Urinary bladder (tissue), 4 donors: ENCODE results near the gene CACNA2D3. TPM values are rescaled to one million over a fixed set of nuclear protein-coding genes. Genes with fewer than 3 reads are reported as not detected.

Source experiments
- DNase-seq: peaks from one replicate; pipeline ENCODE4 v3.0.0-alpha.2; 2015; ENCODE audit errors: extremely low spot score
- H3K27ac ChIP-seq: one replicate; pipeline ENCODE4 v1.5.1; 2013; ENCODE audit warnings: low read depth, mild to moderate bottlenecking, moderate library complexity
- H3K36me3 ChIP-seq: one replicate; pipeline ENCODE4 v1.6.1; 2013; ENCODE audit warnings: mild to moderate bottlenecking, moderate library complexity; ENCODE audit not compliant: insufficient read depth
- H3K4me1 ChIP-seq: one replicate; pipeline ENCODE4 v1.6.1; 2013; ENCODE audit warnings: mild to moderate bottlenecking, moderate library complexity; ENCODE audit not compliant: insufficient read depth
- H3K4me3 ChIP-seq: one replicate; pipeline ENCODE4 v1.5.1; 2013; ENCODE audit warnings: low read depth, low read length
- WGBS: extraction: QIAGEN DNeasy Blood & Tissue Kit; methylation state at CpG from one replicate; pipeline ENCODE4 v1.1.7; 2013; 5-methylcytosine and 5-hydroxymethylcytosine counted together
- polyA plus RNA-seq: library from polyadenylated mRNA; stranded (reverse); fragments of 200-250 nt; gene quantifications from one replicate; pipeline ENCODE4 v1.2.3, GENCODE V29; 2013
- total RNA-seq: library from RNA; depleted of rRNA; stranded (reverse); fragments of >200 nt; gene quantifications from one replicate; pipeline ENCODE4 v1.2.3, GENCODE V29; 2014
- donor health status: healthy with polysubstance abuse.
- donor health status: healthy.

The CACNA2D3 gene
- total and polyA plus RNA-seq, 2 donors: 0.57 to 1.7 TPM

DNA sequence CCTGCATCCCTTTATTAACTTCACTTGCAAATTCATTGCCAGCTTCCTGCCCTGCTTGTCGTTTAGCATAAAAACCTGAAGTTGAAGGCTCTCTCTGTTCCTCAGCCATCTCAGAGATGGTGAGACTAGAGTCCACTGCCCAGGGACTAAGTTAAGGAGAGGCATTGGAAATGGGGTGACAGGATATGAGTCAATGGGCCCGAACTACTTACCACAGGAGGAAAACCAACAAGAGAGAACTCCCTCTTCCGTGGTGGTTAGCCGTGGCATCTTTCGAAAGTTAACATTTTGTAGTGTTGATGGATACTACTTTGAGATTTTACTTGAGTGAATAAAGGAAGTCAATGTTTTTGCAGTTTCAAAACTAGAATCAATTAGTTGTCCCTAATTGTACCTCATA lies 740.2 kb downstream of the CACNA2D3 start:
- Histone ChIP-seq H3K4me3 (no peak overlapping the region), H3K36me3 (no peaks in the 10 kb centered on the region), H3K4me1 (no peaks in the 10 kb centered on the region), H3K27ac (no peak overlapping the region)
- WGBS: 83% methylated on average over 5 of the region's 5 CpGs
- DNase-seq: no peak

DNA sequence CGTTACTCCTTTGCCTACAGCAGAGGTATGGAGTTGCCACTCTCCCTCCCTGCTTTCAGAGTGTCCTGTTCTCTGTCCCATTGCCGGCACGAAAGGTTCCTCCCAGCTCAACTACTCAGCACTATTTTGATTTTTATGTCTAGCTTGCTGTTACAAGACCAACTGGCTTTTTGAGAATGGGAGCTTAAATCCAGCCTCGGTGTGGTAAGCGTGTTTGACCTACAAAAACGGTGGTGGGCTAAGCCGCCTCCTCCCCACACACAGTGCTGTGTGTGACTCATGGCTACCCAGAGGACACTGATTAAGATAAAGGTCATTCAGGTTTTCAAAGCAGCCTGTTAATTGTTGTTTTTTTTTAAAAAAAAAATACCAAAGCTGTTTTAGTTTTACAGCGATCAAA lies 741.0 kb downstream of the CACNA2D3 start:
- H3K4me1 ChIP-seq: no peaks in the 10 kb centered on the region
- no peak overlapping the region for H3K27ac ChIP-seq
- H3K36me3 ChIP-seq: no peaks in the 10 kb centered on the region
- no peak for DNase-seq
- 61% methylated on average over 8 of the region's 8 CpGs for WGBS
- H3K4me3 ChIP-seq: no peak overlapping the region

GRCh38 chr3:54863786-54864185 lies 741.4 kb downstream of the CACNA2D3 start:
- H3K4me1 ChIP-seq: no peaks in the 10 kb centered on the region
- 78% methylated on average over 4 of the region's 4 CpGs for WGBS
- no peak overlapping the region for H3K27ac ChIP-seq
- H3K4me3 ChIP-seq: no peak overlapping the region
- no peak for DNase-seq
- H3K36me3 ChIP-seq: no peaks in the 10 kb centered on the region

GRCh38 chr3:54865316-54865715 lies 743.0 kb downstream of the CACNA2D3 start:
- WGBS: 78% methylated on average over 4 of the region's 4 CpGs
- DNase-seq: no peak
- Histone ChIP-seq H3K4me1 (no peaks in the 10 kb centered on the region), H3K4me3 (no peak overlapping the region), H3K36me3 (no peaks in the 10 kb centered on the region), H3K27ac (no peak overlapping the region)

GRCh38 chr3:54866251-54866650 lies 743.9 kb downstream of the CACNA2D3 start:
- 84% methylated on average over 4 of the region's 4 CpGs for WGBS
- H3K27ac ChIP-seq: no peak overlapping the region
- H3K4me3 ChIP-seq: no peak overlapping the region
- no peak for DNase-seq
- H3K4me1 ChIP-seq: no peaks in the 10 kb centered on the region
- no peaks in the 10 kb centered on the region for H3K36me3 ChIP-seq

GRCh38 chr3:54870423-54870822 lies 748.1 kb downstream of the CACNA2D3 start:
- Histone ChIP-seq H3K27ac (no peak overlapping the region), H3K4me3 (no peak overlapping the region), H3K36me3 (no peaks in the 10 kb centered on the region), H3K4me1 (no peaks in the 10 kb centered on the region)
- 32% methylated on average over 7 of the region's 7 CpGs for WGBS
- no peak for DNase-seq

GRCh38 chr3:54871867-54872266 lies 749.5 kb downstream of the CACNA2D3 start:
- Histone ChIP-seq H3K27ac (no peak overlapping the region), H3K4me1 (no peaks in the 10 kb centered on the region), H3K36me3 (no peaks in the 10 kb centered on the region), H3K4me3 (no peak overlapping the region)
- no peak for DNase-seq
- WGBS: 81% methylated on average over 4 of the region's 4 CpGs

GRCh38 chr3:54873059-54874010 lies 751.0 kb downstream of the CACNA2D3 start:
- H3K36me3 ChIP-seq: no peaks in the 10 kb centered on the region
- 85% methylated on average over 8 of the region's 8 CpGs for WGBS
- no peak overlapping the region for H3K4me3 ChIP-seq

GRCh38 chr3:54874816-54875556 lies 752.6 kb downstream of the CACNA2D3 start:
- no peaks in the 10 kb centered on the region for H3K36me3 ChIP-seq
- no peak overlapping the region for H3K27ac ChIP-seq
- 78% methylated on average over 7 of the region's 7 CpGs for WGBS
- no peak for DNase-seq
- no peaks in the 10 kb centered on the region for H3K4me1 ChIP-seq
- no peak overlapping the region for H3K4me3 ChIP-seq

More at GRCh38 chr3:54873059-54874010, 751.0 kb downstream of the CACNA2D3 start:
- Histone ChIP-seq H3K4me1 (no peaks in the 10 kb centered on the region), H3K27ac (no peak overlapping the region)
- DNase-seq: no peak

DNA sequence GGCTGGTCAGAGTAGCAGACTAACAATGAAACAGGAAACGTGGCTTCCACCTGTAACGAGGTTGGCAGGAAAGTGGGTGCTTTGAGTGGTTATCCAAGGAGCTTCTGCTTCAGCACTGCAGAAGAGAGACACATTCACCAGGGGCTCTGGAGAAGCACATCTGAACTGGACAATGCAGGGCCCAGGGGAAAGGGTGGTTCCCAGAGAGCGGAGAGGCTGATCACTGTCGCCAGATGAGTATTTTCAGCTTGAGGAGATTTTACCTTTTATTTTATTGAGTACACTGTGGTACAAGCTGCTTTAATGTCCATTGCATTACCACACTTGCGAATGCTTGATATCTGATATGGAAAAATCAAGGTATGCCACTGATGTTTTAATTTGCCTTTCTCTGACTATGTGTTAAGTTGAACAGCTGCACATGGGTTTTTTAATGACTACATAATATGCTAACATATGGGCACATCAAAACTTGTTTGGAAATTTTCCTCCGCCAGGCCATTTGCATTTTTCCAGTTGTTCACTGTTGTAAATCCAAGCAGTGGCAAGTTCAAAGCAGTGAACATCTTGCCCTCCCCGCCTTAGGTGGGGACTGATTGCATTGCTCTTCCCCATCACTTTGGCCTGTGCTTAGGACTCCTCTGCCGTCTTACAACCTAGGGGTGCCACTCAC lies 753.4 kb downstream of the CACNA2D3 start:
- 82% methylated on average over 8 of the region's 8 CpGs for WGBS
- H3K4me1 ChIP-seq: no peaks in the 10 kb centered on the region
- no peak for DNase-seq
- H3K4me3 ChIP-seq: no peak overlapping the region
- H3K27ac ChIP-seq: no peak overlapping the region
- H3K36me3 ChIP-seq: no peaks in the 10 kb centered on the region

- Histone ChIP-seq H3K4me3 (no peak overlapping the region), H3K36me3 (no peaks in the 10 kb centered on the region), H3K4me1 (no peaks in the 10 kb centered on the region), H3K27ac (no peak overlapping the region)
- WGBS: 69% methylated on average over 5 of the region's 5 CpGs
- no peak for DNase-seq
Observed at GRCh38 chr3:54876694-54877093, 754.3 kb downstream of the CACNA2D3 start.

GRCh38 chr3:54877730-54878129 lies 755.4 kb downstream of the CACNA2D3 start:
- H3K27ac ChIP-seq: no peak overlapping the region
- 69% methylated on average over 4 of the region's 4 CpGs for WGBS

GRCh38 chr3:54878145-54878544 lies 755.8 kb downstream of the CACNA2D3 start:
- 59% methylated on average over 7 of the region's 7 CpGs for whole genome bisulfite sequencing
- no peak for DNase-seq
- H3K4me3 ChIP-seq: no peak overlapping the region

More at GRCh38 chr3:54877730-54878129, 755.4 kb downstream of the CACNA2D3 start:
- Histone ChIP-seq H3K4me3 (no peak overlapping the region), H3K4me1 (no peaks in the 10 kb centered on the region), H3K36me3 (no peaks in the 10 kb centered on the region)
- DNase-seq: no peak

More at GRCh38 chr3:54878145-54878544, 755.8 kb downstream of the CACNA2D3 start:
- no peak overlapping the region for H3K27ac ChIP-seq
- no peaks in the 10 kb centered on the region for H3K4me1 ChIP-seq
- H3K36me3 ChIP-seq: no peaks in the 10 kb centered on the region
